NCI-H446 (cell line): ENCODE results near the gene EDEM1.
"Not testable (repeated sequence)": the region's sequence is repeated elsewhere in the genome, so short reads cannot be mapped to it uniquely, and the experiment has no call there.

ENCODE experiments used
- DNase-seq, 2 experiments: peaks; one replicate each; lab custom pipeline; 2025; lab: John Stamatoyannopoulos, UW

EDEM1 gene

DNA sequence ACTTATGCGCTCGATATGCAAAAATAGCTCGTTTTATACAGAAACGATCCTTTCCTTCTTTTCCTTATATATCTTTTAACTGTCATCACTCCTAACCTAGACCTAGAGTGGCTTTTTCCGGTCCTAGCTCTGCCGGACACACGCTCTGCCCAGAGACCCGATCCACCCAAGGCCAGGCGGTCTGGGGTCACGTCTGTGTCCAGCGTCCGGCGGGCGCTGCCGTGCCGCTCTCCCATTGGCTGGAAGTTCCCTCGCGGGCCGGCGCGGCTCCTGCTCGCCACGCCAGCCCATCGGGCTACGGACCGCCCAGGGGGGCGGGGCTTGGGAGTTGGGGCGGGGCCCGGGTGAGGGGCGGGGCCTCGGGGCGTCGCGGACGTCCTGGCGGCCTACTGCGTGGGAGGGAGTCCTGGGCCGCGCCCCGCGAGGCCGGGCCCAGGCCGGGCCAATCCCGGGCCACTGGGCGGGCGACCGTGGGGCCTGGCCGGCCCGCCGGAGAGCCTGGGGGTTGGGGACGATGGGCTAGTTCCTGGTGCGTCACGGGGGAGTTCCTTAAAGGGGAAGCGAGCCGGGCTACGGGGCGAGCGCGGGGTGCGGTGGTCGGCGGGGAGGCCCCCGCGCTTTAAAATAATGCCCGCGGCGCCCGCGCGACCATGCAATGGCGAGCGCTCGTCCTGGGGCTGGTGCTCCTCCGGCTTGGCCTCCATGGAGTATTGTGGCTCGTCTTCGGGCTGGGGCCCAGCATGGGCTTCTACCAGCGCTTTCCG is at the start of gene EDEM1:
Gene EDEM1 (plus strand): TSS at position 552 of the 764 bp plus-strand sequence. CDS start 99 bp downstream, at position 651.
- DNase-seq, result peak; percentile 52 to 89

DNA sequence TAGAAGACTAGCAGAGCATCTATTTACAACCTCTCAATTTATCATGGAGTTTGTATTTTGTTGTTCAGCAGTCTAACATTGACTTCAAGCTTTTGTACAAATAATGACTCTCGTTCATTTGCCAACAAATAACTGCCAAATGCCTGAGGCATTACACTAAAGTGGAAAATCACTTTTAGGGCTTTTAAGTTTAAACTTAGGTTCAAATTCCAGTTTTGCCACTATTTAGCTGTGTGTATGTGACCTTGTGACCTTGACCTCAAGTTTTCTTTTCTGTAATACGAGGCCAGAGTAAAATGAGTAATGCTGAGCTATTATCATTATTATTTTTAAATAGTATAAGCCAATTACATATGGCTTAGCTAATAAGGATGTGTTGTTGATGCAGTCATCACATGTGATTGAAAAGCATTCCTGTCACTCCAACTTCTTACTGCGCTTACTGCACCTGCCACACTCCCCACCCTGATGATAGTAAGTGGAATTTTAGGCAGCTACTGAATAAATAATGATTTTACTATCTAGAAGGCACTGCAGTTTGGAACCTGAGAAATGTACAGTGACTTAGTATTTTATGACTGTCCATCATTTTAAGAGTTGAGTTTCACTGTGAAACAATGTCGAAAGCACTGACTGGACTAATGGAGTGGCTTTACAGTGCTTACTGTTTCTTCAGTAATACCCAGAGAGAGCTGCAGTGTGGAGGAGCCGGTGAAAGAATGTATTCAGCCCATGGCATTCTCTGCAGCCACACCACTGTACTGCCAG is 49.1 kb upstream of the EDEM1 start:
- no peak for DNase-seq

DNA sequence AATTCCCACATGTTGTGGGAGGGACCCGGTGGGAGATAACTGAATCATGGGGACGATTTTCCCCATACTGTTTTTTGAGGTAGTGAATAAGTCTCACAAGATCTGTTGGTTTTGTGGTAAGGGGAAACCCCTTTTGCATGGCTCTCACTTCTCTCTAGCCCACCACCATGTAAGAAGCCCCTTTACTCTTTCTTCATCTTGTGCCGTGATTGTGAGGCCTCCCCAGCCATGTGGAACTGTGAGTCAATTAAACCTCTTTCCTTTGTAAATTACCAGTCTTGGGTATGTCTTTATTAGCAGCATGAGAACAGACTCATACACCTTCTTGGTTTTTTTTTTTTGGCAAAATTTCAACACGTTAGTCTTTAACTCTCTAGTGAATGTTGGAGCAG is 47.3 kb upstream of the EDEM1 start:
- DNase-seq, result no peak

GRCh38 chr3:5140839-5141238 is 46.7 kb upstream of the EDEM1 start:
- DNase-seq, result no peak

GRCh38 chr3:5141760-5142159 is 45.7 kb upstream of the EDEM1 start:
- DNase-seq, result no peak

GRCh38 chr3:5143464-5143863 is 44.0 kb upstream of the EDEM1 start:
- DNase-seq, result no peak

- DNase-seq, result no peak
These were observed 43.1 kb upstream of the EDEM1 start for GRCh38 chr3:5144316-5144994.

DNA sequence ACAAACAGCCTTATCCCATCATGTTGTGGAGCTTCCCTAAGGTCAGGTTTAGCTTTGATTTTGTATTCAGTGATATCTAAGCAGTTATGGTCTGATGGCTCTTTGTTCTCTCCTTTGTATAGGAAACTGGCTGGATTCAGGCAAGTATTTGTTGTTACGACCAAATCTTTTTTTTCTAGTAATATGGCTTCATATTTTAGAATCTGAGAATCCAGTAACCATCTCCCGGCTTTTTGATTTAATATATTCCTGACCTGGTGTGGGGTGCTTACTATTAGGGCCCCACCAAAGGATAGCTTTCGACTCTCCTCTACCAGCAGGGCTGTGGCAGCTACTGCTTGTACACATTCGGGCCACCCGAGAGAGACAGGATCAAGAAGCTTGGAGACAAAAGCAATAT is 42.4 kb upstream of the EDEM1 start:
- DNase-seq, result no peak

DNA sequence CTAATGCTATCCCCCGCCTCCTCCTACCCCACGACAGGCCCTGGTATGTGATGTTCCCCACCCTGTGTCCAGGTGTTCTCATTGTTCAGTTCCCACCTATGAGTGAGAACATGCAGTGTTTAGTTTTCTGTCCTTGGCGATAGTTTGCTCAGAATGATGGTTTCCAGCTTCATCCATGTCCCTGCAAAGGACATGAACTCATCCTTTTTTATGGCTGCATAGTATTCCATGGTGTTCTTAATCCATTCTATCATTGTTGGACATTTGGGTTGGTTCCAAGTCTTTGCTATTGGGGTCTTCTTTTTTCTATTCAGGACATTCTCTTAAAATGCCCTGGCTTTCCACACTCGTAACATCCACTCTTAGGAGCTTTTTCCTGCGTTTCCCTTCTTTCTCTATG is 40.4 kb upstream of the EDEM1 start:
- not testable (repeated sequence) for DNase-seq

GRCh38 chr3:5149306-5149880 is 38.1 kb upstream of the EDEM1 start:
- no peak for DNase-seq

DNA sequence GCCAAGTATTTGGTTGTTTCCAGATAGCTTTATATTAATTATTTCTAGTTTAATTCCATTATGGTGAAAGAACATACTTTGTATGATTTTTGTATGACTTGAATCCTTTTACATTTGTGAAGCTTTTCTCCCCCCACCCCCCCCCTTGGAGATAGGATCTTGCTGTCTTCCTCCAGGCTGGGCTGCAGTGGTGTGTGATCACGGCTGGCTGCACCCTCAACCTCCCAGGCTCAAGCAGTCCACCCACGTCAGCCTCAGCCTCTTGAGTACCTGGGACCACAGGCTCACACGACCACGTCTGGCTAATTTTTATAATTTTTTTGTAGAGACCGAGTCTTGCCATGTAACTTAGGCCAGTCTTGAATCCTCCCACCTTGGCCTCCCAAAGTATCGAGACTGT is 35.9 kb upstream of the EDEM1 start:
- no peak for DNase-seq

- no peak for DNase-seq
These were observed 34.4 kb upstream of the EDEM1 start for GRCh38 chr3:5153074-5153473.

GRCh38 chr3:5155241-5155640 is 32.3 kb upstream of the EDEM1 start:
- no peak for DNase-seq

GRCh38 chr3:5160321-5160720 is 27.2 kb upstream of the EDEM1 start:
- no peak for DNase-seq

DNA sequence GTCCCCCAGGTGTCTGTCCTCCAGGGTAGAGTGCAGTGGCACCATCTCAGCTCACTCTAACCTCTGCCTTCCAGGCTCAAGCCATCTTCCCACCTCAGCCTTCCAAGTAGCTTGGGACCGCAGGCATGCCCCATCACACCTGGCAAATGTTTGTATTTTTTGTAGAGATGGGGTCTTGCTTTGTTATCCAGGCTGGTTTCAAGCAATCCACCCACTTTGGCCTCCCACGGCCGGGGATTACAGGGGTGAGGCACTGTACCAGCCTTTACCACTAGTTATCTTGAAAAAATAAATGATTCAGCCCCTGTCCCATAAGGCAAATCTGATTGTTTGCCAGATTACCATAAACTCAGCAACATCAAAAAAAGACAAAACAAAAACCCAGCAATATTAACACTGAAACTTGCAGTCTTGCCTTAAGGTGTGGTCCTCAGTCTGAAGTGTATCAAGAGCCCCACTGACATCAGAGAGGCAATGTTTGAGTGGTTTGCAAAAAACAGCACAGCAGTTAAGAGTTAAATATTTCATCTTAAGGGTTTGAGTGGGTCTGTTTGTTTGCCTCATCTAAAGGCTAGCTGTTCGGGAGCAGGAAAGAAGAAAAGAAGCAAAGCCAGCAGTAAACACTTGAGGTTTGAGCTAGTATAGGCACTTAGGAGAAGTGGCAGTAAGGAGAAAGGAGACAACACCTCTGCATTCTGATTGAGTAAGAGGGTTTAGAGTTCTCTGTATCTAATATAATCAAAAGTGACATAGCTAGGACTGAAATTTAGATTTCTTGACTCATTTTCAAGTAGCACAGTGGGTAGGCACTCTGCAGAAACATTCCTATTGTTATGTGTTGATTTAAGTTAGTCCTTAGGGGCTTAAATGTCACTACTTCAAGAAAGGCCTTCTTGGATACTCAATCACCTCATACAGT is 26.3 kb upstream of the EDEM1 start:
- no peak for DNase-seq

DNA sequence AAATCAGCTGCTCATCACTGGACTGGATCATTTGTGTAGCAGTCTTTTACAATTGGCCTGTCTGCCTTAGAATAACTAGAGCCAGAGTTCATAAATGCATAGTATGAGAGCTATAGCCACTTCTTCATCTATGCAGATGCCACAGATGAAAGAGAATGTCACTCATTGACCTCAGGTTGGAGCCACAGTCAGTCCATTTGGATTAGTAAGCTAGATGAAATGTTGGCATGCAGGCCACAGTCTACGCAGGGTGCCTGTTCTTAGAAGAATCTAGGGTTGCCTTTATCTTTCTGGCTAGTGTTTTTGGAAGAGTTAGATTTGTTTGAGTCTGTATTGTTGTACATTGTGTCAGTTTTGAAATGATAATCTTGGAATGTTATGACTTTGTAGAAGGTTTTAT is 25.4 kb upstream of the EDEM1 start:
- no peak for DNase-seq

DNA sequence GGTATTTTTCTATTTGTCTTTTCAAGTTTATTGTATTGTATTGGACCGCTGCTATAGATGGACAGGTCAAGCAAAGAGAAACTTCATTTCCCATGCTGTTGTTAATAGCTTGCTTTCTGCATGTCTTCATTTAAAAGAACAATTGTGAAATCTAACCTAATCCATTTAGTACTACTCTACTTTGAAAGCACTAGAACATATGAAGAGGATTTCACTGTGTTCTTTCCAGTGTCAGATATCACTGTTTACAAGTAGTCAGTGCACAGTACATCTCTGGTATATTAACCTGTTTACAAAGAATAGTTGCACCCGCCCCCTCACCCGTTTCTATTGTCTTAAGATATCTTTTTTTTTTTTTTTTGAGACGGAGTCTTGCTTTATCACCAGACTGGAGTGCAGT is 21.8 kb upstream of the EDEM1 start:
- no peak for DNase-seq

DNA sequence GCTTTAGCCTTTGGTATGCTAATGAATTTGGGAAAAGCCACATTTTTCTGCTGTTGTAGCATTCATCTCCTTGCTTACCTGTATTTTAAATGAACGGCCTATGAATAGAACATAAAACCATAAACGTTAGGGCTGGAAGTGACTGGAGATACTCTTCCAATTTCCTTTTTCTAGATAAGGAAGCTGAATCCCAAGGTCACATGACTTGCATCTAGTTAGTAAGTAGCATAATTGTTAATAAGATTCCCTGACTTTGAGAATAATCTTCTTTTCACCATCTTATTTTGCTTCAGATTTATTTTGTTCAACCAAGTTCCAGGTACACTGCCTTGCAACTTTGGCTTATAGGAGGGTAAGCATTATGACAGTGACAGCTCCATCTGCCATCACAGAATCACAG is 20.7 kb upstream of the EDEM1 start:
- no peak for DNase-seq

DNA sequence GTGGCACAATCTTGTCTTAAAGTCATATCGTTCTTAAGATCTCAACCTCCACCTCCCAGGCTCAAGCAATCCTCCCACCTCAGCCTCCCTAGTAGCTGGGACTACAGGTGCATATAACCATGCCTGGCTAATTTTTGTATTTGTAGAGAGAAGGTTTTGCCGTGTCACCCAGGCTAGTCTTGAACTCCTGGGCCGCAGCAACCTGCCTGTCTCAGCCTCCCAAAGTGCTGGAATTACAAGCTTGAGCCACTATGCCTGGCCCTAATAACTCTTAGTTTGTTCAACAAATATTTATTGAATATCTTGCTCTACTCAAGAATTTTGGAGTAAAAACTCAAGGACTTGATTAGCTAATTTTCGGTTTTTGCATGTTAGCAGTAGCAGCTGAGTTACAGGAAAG is 19.4 kb upstream of the EDEM1 start:
- no peak for DNase-seq

DNA sequence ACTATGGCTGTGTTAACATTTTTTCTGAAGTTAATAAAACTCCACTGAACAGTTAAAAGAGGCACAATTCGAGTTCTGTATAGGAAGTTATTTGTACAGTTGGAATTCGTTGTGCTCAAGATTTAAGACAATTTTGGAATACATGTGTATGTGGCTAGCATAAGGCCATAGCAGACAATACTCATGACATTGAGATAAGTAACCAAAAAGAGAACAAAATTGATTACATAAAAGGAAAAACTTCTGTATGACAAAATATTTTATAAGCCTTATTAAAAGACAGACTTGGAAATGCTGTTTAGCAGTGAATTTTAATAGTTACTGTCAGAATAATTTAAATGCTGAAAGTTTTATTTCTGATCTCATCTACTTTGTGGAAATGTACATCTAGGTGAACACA is 17.7 kb upstream of the EDEM1 start:
- no peak for DNase-seq

DNA sequence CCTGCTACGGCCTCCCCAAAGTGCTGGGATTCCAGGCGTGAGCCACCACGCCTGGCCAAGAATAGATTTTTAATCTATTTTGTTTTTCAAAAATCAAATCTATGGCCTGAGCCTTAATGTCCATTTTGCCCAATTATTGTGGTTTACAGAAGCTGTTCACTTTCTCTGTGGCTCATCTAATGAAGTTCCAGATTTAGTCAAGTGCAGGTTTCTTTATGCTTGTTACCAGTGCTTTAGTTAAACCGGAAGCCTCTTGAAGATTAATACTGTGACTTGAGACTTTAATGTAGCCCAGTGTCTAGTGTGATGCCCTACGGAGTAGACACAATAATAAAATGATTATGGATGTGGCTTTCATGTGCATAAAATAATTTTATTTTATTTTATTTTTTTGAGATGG is 16.5 kb upstream of the EDEM1 start:
- no peak for DNase-seq

GRCh38 chr3:5172018-5172417 is 15.5 kb upstream of the EDEM1 start:
- DNase-seq, result no peak
